ES-I3 (cell line): ENCODE results near the gene PRAC1.

ENCODE experiments used
- H3K36me3 ChIP-seq: 2 replicates; pipeline ENCODE4 v1.6.1; 2013; ENCODE audit warnings: mild to moderate bottlenecking, low read length, control low read depth, moderate library complexity; ENCODE audit not compliant: insufficient read depth
- H3K4me1 ChIP-seq: 2 replicates; pipeline ENCODE4 v1.6.1; 2013; ENCODE audit warnings: mild to moderate bottlenecking, control low read depth, low read length; ENCODE audit not compliant: insufficient read depth
- H3K9ac ChIP-seq: 2 replicates; pipeline ENCODE4 v1.6.1; 2013; ENCODE audit warnings: low read depth, mild to moderate bottlenecking, low read length, moderate library complexity
- H3K9me3 ChIP-seq: 2 replicates; pipeline ENCODE4 v1.6.1; 2013; ENCODE audit warnings: mild to moderate bottlenecking, low read length, moderate library complexity; ENCODE audit not compliant: control insufficient read depth, insufficient read depth

Gene PRAC1

DNA sequence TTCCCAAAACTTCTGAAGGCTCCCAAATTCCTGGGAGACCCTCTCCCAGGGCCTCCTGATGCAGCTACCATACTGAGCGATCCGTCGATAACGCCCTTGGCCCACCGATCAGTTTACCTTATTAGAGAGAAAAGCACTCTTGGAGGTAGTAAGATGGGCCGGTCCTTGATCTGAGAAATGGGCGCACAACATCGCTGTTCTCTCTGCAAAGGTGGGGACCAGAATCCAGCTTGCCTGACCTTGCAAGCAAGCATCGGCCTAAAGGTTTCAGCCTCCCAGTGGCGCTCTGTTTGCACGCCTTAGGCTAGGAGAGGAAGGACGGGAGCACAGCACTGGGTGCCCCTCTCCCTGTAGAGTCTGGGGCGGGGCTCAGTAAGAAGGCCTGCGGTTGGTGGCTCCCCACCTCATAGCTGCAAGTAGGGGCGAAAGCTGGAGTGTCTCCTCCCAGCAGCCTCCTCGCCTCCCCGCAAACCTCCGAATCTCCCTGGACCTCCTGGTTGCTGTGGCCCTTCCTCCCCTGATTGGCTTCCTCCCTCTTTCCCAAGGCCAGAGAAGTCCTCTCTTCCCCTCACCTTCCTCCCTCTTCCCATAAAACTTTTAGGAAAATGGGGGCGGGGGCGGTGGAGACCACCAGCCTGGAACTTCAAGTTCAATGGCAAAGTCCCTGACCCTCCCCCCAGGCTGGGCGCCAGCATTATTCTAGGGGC is at the start of gene PRAC1:
PRAC1 (minus strand) TSS at position 318 of the 707 bp plus-strand sequence; CDS start at position 192, 126 bp downstream.
- peaks cover 20% of the 10 kb centered on the region for H3K4me1 ChIP-seq
- no peaks in the 10 kb centered on the region for H3K36me3 ChIP-seq
- no peaks in the 10 kb centered on the region for H3K9me3 ChIP-seq
- peak within 1 kb of the TSS; percentile 54 for H3K9ac ChIP-seq

DNA sequence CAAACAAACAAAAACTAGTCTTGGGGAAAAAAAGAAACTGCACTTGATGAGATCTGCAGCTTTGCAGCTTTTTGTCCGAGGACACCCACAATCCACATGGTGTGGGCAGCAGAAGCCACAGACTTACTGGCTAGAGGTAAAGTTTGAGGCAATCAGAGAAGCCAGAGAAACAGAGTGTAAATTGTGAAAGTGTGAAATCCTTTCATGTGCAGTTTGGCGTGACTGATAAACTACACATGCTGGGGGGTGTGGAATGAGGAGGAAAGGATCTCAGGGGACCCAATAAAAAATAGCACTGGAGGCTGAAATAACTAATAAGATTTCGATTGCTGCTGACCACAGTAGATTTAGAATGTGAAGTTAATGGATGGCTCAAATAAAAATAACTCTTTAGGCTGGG is 48.6 kb upstream of the PRAC1 start:
- H3K36me3 ChIP-seq, result no peaks in the 10 kb centered on the region
- no peaks in the 10 kb centered on the region for H3K9me3 ChIP-seq
- no peaks in the 10 kb centered on the region for H3K4me1 ChIP-seq
- H3K9ac ChIP-seq, result no peak overlapping the region

DNA sequence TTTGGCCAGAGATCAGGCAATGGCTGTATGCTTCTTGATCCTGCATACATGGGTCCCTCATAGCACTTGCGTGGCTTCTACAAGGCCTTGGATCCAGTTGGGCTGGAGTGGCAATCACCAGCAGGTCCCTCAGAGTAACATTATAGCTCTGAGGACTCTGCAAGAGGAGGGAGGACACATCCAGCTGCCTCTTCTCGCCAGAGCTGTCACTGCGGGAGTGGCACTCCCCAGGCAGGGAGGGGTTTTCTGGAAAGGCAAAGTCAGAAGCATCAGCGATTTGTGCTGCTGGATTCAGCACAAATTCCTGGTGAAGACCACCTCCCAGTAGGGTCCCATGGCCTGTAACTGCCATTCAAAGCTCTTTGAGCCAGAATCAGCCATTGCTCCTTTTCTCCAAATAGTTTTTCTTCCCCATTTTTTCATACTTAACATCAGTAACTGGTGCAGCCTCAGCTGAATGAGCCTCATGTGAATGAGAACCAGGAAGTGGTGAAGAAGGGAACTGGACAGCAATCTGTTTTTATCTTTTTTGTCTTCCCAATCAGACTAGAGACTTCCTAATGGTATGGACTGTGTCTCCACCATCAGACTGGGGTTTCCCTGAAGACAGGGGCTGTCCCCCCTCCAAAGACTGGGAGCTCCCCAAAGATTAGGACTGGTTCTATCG is 46.8 kb upstream of the PRAC1 start:
- Histone ChIP-seq H3K9ac (no peak overlapping the region), H3K9me3 (no peaks in the 10 kb centered on the region)

DNA sequence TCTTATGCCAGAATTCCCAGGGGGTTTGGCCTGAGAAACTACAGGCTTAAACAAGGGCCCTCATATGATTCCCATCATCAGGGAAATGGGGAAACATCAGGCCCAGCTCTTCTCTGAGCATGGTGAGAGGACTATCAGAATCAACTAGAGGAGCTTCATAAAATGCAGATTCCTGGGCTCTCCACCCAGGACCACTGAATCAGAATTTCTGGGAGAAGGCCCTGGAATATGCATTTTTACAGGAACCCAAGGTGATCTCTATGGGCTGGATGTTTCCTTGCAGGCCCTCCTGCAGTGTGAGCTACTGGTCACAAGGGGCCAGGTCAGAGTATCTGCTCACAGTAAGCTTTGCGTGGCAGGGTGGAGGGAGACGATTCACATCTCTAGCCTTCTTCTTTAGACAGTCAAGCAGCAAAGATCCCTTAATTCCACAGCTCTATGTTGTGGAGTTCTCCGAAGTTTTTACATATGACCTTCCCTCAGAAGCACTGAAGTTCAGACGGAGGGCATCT is 45.0 kb upstream of the PRAC1 start:
- no peaks in the 10 kb centered on the region for H3K36me3 ChIP-seq
- no peak overlapping the region for H3K9ac ChIP-seq
- H3K4me1 ChIP-seq, result no peaks in the 10 kb centered on the region
- H3K9me3 ChIP-seq, result no peaks in the 10 kb centered on the region

More for the DNA sequence above, 46.8 kb upstream of the PRAC1 start:
- Histone ChIP-seq H3K36me3 (no peaks in the 10 kb centered on the region), H3K4me1 (no peaks in the 10 kb centered on the region)

DNA sequence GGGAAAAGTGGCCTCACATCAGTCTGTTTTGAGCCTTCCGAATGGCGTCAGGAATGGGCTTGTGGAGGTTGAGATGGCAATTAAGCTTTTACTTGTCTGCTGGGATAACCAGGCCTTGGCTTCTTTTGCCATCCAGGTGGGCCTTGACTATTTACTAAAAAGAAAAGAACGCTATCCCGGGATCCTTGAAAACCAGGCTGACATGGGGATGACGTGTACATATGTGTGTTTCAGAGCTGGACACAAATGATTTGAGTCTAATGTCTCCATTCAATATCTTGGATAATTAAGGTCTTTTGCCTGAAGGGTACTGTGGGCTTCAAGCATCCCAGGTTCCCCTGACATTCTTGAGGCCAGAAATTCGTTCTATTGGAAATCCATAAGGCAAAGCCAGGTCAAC is 38.8 kb upstream of the PRAC1 start:
- no peak overlapping the region for H3K9ac ChIP-seq
- no peaks in the 10 kb centered on the region for H3K4me1 ChIP-seq
- no peaks in the 10 kb centered on the region for H3K9me3 ChIP-seq
- H3K36me3 ChIP-seq, result no peaks in the 10 kb centered on the region

DNA sequence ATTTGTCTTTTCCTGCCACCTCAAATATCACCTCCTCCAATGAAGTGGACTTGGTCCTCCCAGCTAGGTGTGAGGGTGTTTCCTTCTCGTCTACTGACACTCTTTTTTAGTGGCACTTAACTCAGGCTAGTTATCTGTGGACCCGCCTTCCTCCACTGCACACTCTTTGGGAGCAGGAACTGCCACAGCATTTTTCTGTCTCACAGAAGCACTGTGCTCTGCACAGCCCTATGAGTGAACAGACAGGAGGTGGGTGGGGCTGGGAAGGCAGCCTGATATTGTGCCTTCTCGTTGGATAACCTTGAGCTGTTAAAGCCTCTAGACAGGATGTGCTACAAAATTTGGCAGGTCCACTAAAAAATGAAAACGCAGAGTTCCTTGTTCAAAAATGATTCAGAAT is 38.1 kb upstream of the PRAC1 start:
- Histone ChIP-seq H3K9me3 (no peaks in the 10 kb centered on the region), H3K4me1 (no peaks in the 10 kb centered on the region), H3K9ac (no peak overlapping the region), H3K36me3 (no peaks in the 10 kb centered on the region)

DNA sequence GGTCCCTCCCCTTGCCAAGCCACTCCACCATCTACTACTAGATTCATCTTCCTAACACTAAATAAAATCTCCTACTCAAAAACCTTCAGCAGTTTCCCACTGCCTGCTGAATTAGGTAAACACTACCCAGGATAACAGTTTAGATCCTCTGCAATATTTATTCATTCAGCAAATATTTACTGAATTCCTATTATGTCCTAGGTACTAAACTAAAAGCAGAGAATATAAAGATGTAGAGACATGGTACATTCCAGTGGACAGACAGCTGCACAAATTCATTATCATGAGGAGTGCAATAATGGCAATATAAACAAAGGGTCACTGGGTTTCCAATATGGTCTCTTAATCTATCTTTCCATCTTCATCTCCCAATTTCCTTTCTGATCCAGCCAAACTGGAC is 37.0 kb upstream of the PRAC1 start:
- H3K9ac ChIP-seq, result no peak overlapping the region

DNA sequence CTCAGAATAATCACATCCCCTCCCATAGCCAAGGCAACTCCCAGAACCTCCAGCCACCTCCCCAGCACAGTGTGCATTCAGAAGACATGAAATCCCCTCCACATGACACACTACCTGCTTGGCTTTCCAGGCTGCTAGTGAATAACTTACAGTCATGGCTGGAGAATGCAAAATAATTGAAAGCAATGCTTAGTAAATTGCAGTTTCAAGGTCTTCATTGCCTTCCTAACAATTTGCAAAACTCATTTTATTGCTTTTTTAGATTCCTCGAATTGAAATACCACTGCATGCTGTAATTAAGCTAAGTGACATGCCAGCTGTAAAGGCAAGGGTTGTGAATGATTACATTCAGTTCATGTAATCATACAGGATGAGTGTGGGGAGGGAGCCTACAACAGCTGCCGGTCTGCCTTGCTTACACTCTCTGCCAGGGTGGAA is 35.2 kb upstream of the PRAC1 start:
- Histone ChIP-seq H3K4me1 (no peaks in the 10 kb centered on the region; the same call in 1 of the 2 replicates), H3K36me3 (no peaks in the 10 kb centered on the region)

More for the DNA sequence above, 37.0 kb upstream of the PRAC1 start:
- no peaks in the 10 kb centered on the region for H3K9me3 ChIP-seq
- H3K4me1 ChIP-seq, result no peaks in the 10 kb centered on the region; the same call in 1 of the 2 replicates
- no peaks in the 10 kb centered on the region for H3K36me3 ChIP-seq

DNA sequence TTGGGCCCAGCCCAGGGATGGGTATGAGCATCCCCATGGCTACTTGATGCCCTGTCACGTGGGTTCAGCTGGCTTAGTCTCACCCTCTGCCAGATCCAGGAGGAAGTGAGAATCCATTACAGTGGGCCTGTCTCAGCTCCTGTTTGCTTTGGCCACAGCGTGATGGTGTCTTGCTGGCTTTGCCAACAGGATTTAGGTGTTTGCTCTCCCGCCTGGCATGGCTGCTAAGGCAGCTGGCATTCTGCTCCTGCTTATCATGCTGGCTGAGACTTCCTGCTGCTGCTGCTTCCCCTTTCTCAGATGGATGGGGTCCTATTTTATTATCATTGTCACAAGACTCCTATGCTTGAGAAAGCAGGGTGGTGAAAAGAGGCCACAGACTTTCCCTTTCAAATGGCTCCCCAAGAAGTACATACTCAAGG is 34.5 kb upstream of the PRAC1 start:
- Histone ChIP-seq H3K9me3 (no peaks in the 10 kb centered on the region), H3K36me3 (no peaks in the 10 kb centered on the region), H3K9ac (no peak overlapping the region), H3K4me1 (no peaks in the 10 kb centered on the region; the same call in 1 of the 2 replicates)

More for the DNA sequence above, 35.2 kb upstream of the PRAC1 start:
- H3K9me3 ChIP-seq, result no peaks in the 10 kb centered on the region
- H3K9ac ChIP-seq, result no peak overlapping the region

DNA sequence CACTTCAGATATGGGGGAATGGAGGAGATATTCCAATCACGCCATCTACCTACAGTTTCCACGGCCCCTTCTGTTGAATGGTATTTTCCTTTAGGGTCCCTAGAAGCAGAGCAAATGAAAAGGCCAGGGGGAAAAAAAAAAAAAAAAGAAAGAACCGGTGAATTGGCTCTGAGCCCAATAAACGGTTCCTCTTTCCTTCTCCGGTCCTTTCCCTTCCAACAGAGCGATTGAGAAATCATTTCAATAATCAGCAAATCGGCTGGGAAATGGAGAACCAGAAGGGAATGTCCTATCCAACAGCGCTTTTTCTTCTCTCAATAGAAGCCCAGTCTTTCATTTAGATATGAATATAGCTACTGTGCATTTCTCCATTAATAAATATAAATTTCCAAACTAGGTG is 33.0 kb upstream of the PRAC1 start:
- peak overlapping the region; percentile 31; the same call in 1 of the 2 replicates for H3K9ac ChIP-seq
- H3K36me3 ChIP-seq, result no peaks in the 10 kb centered on the region
- no peaks in the 10 kb centered on the region; the same call in 1 of the 2 replicates for H3K4me1 ChIP-seq
- no peaks in the 10 kb centered on the region for H3K9me3 ChIP-seq

DNA sequence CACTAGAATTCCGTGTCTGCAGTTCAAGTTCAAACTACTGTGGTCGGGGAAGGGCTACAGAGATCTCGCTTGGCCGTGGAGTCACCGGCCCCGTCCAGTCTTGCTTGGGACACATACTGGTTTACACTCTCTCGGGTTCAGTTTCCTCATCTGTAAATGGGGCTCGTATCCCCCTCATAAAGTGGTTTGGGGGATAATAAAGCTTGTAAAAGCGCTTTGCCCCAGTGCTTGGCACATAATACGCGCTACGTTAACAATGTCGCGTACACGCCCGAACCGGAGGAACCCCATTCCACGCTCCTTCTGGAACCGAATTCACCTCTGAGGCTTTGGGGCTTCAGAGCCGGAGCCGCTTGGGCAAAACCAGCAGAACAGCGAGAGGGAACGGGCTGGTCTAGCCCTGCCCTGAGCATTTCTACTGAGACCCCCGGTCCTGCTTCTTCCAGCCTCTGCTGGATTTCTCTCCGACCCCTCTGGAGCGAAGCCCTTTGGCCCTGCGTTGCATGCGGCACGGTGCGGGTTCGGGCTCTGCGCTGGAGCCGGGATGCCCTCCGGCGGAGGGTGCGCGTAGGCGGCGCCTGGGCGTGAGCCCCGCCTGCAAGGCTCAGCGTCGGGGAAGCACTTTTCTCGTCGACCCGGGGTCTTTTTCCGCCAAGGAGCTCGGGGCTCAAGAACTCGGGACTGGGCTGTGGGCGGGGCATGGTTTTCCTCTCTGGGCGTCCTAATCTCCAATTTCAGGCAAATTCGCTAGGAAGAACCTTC is 32.4 kb upstream of the PRAC1 start:
- H3K9me3 ChIP-seq, result no peaks in the 10 kb centered on the region
- H3K4me1 ChIP-seq, result no peaks in the 10 kb centered on the region; the same call in 1 of the 2 replicates
- H3K9ac ChIP-seq, result peak overlapping the region; percentile 31; the same call in 1 of the 2 replicates
- no peaks in the 10 kb centered on the region for H3K36me3 ChIP-seq

DNA sequence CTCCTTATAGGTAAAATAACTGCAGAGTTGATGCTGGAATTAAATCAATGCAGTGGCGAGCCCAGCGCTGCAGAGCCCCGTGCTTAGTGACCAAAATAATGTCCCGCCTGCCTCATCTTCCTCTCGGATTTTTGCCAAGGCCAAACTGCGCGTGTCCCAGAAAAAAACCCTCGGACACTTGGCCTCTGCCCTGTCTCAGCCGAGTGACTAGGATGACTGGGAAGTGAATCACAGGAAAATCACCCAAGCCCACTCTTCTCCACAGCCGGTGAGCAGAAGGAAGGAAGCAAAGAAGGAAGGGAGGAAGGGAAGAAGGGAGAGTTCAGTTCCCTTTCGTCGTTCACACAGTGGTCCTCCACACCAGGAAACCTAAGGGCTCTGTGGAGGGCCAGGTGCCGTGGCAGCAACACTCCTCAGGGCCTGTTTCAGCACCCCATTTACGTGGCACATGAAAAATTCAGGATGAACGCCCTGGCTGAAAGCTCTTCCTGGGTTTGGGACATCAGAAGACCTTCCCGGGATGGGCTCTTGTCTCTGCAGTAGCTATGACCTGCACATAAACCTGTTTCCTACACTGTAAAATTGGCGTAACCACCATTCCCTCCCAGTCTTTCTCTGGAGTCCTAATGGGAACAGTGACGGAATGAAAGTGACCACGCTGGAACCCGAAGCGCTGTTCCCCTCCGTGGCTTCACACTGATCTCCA is 31.6 kb upstream of the PRAC1 start:
- Histone ChIP-seq H3K36me3 (no peaks in the 10 kb centered on the region), H3K9ac (no peak overlapping the region), H3K4me1 (no peaks in the 10 kb centered on the region; the same call in 1 of the 2 replicates)

DNA sequence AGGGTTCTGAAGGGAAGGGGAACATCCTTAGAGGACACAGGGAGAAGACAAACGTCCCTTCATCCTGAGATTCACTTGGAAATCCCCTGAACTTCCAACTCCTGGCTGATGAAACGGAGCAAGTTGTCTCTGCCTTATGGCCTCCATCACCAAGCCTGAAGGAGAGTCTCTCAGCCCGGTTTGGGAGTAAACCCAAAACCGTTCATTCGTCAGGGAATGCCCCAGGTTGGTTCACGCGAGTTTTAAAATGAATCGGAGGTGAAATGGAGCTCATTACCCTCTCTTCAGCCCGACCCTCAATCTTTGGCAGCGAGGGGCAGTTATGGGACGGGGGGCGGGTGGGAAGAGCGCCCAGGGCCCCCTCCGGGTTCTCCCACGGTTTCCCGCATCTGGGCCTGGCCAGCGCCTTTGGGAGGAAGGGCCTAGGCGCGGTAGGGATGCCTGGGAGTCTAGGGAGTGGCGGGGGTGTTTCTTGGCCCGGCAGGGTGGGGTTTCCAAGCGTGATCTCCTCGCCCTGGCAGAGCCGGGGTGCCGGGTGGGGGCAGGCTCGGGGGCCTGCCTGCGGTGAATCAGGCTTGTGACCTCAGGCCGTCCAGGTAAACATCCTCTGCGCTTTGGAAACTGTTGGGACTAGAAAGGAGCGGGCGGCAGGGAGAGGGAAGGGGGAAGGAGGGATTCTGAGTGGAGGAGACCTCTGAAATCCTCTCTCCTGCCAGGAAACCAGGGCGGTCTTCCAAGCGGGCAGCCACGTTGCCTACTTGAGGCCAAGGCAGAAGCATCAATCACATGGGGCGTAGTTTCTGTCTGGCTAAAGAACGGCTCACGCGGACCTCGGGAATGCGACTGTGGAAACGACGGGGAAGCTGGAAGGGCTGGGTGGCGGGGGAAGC is 30.3 kb upstream of the PRAC1 start:
- Histone ChIP-seq H3K9me3 (no peaks in the 10 kb centered on the region), H3K36me3 (no peaks in the 10 kb centered on the region), H3K9ac (peak overlapping the region; percentile 9; the same call in 1 of the 2 replicates), H3K4me1 (peaks cover 3% of the 10 kb centered on the region; the same call in 1 of the 2 replicates)

More for the DNA sequence above, 31.6 kb upstream of the PRAC1 start:
- H3K9me3 ChIP-seq, result no peaks in the 10 kb centered on the region
